HG02571 (cell line): ENCODE measurements around the gene ADI1.
"Not testable (repeated sequence)": the region's sequence is repeated elsewhere in the genome, so short reads cannot be mapped to it uniquely, and the experiment has no call there.

Experiments used
- ATAC-seq: cut with Tn5 transposase; IDR thresholded peaks from one replicate; pipeline ENCODE4 v1.9.1; 2021; ENCODE audit warnings: mild to moderate bottlenecking, moderate library complexity; ENCODE audit not compliant: unreplicated experiment

Gene ADI1

DNA sequence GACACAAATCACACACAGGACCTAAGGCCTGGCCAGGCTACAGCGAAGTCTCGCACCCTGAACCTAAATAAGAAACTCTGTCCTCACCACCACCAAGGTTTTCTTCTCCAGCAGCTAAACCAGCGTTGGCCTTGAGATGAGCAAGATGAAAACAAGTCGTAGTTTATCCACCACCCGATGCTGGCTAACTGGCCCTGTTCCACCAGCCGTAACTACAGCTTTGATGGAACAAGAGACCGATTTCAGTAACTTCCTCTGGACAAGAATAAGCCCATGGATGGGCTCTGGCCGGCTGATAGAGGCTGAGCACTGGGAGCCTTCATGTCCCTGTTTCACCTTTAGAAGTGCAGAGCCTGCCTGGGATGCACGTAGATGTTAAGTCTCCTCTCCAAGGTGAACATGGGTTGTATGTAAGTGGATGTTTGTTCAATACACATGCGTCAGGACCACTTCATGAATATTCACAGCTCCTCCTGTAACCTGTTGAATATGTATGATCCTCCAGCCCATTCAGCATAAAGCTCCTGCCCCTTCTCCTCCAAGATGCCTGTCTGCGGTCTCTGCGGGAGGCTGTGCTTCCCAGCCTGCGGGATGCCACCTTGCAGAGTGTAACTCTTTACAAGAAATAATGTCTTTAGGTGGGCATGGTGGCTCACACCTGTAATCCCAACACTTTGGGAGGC, 24.2 kb downstream of the ADI1 start:
- ATAC-seq, result no peak

DNA sequence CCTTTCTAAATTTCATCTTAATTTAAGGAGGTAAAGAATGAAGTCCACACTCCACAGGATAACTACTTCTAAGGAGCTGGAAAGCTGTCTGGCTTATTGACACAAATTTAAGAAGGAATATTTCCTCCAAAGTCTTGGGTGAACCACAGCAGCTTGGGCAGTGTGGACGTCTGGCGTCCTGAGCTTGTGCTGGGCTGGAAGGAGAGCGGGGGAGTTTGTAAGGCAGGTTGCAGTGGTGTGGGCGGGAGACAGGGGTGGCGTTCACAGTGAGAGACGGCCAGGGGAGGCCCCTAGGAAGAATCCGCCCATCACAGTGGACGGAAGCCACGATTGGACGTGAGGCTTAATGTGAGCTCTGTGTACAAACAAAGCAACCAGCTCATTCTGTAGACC, 25.7 kb downstream of the ADI1 start:
- ATAC-seq, result no peak

DNA sequence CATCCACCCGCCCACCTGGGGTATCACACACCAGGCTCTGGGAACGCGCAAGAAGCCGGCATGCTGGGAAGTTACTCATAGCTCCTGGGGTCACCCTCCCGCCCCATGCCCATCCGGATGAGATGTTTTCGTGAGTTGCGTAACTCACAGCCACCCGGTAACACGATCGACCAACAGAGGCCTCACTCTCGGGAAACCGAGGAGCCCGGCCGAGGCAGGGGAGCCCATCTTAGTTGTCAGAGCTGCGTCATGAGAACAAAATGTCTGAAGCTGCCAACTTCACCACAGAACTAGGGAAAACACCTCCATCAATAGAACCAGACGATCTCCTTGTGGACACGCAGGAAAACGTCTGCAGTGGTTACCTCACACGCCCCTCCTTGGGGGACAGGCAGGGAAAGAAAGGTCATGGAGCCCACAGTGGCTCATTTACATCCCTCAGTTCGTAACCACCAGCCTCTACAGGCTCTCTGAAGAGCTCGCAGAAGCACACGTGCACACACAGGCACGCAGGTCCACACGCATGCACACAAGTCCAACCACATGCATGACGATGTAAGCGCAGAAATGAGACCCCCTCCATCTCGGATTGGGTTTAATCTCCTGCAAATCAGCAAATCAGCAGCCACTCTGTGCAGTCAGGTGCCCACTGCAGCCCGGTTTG, 26.2 kb downstream of the ADI1 start:
- no peak for ATAC-seq

DNA sequence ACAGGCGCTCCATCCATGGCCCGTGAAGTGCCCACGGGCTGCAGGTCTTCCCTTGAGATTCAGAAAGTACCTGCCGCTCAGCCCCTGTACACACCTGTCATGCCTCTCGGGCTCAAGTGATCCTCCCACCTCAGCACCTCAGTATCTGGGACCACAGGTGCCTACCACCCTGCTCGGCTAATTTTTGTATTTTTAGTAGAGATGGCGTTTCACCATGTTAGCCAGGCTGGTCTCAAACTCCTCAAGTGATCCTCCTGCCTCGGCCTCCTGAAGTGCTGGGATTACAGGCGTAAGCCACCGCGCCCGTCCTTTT, 26.9 kb downstream of the ADI1 start:
- ATAC-seq, result not testable (repeated sequence)

DNA sequence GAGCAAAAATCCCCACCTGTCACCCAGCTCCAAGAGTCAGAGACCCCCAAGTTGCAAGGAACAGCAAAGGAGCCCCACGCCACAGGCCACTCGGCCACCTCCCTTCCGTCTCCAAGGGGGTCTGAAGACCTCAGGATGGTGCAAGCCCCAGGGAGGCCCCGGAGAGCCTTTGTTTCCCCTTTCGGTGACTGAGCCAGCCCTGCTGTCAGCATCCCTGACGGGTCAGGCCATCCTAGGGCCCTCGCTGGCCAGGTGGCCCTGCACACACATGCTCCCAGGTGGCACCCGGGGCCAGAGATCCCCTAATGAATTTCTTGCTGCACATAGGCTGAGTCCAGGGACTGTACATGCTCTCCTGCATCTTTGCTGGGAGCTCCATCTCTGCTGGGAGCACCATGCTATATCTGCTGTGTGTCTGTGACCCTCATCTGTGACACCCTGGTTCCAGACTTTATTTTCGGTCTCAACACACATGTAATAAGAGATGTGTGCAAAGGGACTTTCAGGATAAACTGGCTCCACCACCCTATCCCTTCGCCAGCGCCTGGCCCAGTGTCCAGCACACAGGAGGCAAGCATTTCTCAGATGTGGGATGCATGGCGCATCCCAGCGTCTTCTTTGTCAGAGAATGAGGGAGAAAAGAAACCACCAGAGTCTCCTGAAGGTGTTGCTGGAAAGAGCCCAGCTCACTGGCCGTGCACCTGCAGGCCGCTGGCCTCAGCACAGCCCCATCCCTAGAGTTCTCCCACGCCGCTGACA, 27.4 kb downstream of the ADI1 start:
- no peak for ATAC-seq

DNA sequence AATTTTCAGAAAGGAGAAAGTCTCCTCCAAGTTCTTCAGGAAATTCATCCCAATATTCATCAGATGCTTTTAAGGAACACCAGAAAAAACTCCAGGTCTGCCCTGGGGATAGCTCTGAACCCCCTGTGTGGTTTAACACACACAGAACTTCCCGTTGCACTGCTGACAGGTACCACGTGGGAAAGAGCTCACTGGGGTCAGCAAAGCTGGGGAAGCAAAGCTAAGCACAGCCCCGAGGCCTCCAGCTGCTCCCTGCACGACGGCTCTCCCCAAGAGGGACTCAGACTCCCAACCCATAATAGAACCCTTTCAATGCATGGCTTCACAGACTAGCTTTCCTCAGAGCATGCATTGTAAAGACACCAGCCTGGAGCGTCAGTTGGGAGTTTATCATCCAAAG, 28.0 kb downstream of the ADI1 start:
- no peak for ATAC-seq

DNA sequence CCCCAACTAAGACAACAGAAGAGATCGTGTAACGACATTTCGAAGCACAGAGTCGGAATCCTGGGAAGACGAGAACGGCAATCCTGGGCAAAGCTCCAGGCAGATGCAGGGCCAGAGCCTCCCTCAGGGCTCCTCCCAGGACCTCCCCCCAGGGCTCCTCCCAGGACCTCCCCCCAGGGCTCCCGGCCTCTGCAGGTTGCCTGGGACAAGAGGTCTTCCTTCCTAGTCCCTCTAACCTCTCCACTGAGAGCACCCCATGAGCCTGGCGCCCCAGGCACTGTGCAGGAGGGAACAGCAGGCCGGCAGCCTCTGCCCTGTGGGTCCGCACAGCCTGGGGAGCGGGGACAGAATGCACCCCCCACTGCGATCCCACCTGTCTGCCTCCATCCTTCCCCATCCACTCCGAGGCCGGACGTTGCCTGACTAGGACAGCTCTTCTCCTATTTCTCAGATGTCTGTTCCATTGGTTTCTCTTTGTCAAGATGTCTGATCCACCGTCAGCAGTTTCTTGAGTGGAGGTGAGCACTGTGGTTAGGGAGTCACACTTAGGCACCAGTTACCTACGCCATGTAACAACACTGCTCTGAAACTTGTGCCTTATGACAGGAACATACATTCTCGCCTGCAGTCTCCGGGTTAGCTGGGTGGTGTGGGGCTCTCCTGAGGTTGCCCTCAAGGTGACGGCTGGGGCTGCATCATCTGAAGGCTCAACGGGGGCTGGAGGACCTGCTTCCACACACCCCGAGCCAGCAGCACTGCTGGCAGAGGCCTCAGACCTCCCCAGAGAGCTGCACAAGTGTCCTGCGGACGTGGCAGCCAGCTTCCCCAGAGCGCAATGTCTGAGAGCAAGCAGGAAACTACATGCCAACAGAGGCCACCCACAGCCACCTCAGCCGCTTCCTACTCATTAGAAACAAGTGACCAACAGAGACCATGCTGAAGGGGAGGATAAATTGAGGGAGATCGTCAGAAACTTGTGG, 28.9 kb downstream of the ADI1 start:
- no peak for ATAC-seq

DNA sequence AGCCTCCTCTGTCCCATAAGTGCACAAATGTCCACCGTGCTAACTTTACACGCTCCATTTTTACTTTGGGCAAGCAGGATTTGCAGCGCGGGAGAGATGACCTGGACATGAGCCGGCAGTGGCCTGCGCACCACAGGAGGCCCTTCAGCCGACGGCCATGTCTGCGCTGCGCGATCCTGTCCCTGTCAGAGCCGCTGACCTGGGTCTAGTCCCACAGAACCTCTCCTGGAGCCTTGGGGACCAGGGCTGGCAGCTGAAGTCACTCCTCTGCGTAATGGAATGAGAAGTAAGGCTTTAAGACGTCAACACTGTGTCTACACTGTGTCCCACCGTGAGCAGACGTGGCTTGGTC, 29.6 kb downstream of the ADI1 start:
- no peak for ATAC-seq

DNA sequence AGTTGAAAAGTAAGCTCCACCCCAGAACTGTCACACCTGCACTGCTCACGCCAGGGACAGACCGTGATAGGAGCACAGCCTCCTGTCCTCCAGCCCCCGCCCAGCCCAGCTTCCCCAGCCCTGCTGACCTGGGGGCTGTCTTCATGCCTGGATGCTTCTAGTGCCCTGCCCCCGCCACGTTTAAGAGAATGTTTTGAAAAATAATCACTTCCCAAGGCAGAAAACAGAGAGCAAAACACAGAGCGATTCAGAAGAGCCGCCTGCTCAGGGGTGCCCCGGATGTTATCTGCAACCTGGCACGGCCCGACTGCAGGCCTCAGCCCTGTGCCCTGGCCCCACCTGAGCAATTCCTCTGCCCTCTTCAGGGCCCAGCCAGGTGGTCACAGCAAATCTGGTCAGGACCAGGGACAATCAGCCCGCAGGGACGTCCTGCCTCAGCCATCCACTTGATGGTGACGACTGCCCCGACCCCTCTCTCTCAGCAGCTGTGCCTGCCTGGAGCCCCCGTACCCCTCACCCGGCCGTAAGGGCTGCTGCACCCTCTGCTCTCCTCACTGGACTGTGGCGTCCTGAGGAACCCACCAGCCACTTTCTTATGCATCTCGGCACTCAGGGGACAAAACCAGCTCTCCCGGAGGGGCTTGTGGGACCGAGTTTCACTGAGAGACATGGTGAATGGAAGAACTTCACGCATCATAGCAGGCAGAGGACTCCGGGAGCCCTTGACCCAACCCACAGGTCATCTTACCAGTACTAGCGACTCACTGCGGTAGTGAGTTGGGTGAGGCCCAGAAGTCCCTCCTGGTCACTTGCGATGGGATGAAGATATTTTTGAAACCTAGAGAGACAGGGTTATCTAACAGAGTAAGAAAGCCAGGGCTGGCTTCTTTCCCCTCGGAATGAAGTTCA, 30.2 kb downstream of the ADI1 start:
- no peak for ATAC-seq

DNA sequence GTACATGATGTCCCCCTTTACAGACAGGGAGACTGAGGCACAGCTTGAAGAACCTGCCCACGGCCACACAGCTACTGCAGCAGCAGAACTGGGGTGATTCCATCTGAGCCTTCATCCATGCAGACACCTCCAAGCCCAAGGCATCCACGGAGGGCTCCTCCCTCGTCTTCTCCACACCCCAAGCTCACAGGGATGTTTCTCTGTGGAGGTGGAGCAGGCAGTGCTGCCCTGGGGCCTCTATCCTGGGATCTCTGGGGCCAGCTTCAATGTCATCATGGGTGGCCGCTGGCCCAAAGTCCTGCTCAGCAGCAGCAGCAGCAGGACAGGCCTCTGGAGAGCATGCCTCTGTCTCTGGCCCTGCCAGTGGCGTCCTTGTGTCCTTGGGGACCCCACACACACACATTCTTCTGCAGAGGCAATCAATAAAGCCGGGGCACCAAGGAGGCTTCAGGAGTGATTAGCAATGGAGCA, 31.2 kb downstream of the ADI1 start:
- ATAC-seq, result no peak

DNA sequence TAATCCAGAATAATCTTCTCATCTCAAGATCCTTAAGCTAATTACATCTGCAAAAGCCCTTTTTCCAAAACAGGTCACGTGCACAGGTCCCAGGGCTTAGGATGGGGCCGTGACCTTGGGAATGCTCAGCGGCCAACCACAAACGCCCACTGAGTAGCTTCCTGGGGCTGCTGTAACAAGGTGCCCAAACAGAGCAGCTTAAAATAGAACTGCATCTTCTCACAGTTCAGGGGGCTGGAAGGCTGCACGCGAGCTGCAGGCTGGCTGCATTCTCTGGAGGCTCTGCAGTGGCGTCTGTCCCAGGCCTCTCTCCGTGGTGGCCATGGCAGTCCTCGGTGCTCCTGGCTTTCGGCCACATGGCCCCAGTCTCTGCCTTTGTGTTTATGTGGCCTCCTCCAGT, 31.9 kb downstream of the ADI1 start:
- ATAC-seq, result no peak

DNA sequence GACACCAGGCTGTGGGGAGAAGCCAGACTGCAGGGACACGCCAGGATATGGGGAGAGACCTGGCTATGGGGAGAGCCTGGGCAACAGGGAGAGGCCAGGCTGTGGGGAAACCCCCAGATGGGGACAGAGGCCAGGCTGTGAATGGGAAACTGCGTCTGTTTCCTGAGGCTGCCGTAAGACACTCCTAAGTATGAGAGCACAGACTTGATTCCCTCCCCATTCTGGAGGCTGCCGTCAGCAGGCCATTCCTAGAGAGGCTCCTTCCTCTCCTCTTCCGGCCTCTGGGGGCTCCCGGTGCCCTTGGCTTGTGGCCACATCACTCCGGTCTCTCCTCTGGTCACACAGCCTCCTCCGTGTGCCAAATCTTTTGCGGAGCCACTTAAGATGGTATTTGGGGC, 32.3 kb downstream of the ADI1 start:
- ATAC-seq, result no peak

DNA sequence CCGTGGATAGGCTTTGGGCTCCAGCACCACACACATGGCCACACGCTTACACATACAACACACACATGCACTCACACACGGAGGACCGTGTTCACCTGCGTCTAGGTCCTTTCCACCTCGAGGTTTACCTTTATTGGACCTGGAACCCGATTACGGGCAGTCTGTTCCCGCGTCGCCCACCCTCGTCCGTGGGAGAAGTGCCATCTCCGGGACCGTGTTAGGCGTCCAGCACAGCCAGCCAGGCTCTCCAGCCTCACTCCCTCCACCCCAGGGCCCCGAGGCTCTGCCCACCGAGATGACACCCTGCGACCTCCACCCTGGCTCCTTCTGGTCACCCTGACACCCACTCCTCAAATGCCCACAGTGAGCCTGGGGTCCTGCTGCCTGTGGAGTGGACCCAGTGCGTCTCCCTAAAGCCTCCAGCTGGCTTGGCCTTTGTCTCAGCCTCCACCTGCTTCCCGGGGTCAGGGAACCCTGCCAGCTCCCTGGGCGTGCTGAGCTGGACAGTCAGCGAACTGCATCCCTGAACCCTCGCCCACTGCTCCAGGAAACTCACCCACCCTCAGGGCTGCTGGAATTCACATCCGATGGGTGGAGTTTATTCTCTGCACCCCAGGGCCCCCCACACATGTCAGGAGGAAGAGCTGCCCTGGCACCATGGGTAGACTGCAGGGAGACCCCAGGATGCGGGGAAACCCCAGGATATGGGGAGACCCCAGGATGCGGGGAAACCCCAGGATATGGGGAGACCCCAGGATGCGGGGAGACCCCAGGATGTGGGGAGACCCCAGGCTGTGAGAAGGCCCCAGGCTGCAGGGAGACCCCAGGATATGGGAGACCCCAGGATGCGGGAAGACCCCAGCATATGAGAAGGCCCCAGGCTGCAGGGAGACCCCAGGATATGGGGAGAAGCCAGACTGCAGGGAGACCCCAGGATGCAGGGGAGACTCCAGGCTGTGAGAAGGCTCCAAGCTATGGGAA, 33.0 kb downstream of the ADI1 start:
- no peak for ATAC-seq

DNA sequence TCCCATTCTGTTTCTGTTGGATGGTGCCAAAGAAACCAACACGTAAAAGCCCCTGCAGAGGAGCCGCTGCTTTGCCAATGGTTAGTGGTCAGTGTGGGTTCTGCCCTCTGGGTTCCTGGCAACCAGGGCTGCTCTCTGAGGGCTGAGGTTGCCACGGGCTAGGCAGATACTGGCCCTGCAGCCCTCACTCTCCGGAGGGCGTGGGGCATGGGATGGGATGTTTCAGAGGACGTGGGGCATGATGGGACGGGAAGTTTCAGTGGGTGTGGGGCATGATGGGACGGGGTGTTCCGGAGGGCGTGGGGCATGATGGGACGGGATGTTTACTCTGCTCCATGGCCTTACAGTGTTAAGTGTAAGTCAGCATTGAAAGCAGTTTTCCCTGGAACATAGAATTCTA, 34.2 kb downstream of the ADI1 start:
- no peak for ATAC-seq

DNA sequence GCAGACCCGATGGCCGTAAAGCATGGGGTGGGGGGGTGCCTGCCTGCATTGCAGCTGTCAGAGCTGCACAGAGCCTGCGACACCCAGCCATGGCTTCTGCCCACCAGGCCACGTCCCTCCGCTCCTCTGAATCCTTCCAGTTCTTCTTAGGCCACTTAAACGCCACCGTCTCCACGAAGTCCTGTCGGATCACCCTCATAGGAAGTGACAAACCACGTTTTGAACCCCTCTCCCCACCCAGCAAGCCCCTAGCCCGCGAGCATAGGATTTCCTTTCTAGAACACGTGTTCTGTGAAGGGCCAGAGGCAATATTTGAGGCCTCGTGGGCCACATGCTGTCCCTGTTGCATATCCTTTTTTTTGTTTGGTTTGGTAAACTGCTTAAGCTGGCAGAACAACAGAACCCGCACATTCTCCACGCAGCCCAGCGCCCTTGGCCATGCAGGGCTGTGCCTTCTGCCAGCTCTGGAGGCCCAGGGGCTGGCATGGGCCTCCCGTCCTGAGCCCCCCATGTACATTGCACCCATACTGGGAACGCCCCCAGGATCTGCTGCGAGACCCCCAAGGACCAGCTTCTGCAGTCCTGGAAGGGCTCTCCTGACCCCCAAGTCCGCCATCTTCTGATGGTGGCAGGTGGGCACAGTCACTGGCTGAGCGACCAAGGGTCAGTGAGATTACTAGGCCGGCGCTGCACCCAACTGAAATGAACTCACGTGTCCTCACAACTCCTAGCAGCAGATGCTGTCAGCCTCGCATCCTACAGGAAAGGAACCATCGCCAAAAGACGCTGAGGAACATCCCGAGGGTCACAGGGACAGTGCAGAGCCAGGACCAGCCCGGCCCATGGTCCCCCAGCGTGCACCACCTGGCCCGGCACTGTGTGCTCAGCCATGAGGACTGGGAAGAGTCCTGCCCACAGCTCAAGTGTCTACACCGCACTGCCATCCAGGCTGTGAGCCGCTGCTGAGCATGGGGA, 35.1 kb downstream of the ADI1 start:
- ATAC-seq, result no peak

DNA sequence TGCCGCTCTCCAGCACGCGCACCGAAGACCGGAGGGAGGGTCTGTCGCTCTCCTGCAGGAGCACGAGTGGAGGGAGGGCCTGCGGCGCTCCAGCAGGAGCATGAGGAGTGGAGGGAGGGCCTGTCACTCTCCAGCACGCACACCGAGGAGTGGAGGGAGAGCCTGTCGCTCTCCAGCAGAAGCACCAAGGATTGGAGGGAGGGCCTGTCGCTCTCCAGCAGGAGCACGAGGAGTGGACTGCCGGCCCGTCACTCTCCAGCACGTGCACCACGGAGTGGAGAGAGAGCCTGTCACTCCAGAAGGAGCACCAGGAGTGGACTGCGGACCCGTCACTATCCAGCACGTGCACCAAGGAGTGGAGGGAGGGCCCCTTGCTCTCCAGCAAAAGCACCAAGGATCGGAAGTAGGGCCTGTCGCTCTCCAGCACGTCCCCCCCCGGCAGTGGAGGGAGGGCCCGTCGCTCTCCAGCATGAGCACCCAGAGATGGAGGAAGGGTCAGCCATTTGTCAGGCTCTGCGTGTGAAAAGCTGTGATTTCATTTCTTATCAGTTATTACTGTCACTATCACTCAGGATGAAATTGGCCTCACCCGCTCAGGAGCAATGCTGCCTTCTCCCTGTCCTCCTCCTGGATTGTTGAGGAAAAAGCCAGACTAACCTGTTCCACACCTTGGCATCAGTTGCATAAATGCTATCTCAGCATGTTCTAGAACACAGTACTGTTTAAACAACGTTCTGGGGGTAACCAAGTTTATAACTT, 35.9 kb downstream of the ADI1 start:
- ATAC-seq, result no peak

DNA sequence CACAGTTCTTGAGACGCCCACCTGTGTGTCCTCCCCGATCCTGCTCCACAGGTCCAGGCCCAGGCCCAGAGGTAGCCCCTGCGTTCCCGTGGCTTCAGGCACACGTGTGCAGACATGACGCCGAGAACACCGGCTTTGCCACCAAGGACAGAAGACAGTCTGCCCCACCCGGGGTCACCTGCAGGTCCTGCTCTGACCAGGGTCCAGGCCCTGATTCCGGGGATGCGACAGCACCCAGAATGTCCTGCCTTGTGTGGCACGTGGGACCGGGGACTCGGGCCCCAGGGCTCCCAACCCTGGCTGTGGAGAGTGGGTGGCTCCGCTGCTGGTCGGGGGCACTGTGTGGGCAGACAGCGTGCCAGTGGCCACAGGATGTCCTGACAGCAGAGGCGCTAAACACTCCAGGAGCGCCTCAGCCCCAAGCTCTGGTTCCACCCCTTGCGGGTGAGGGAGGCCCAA, 36.9 kb downstream of the ADI1 start:
- ATAC-seq, result no peak
